GM12865 (cell line): ENCODE measurements around the gene CUX1.

Experiments used
- DNase-seq: peaks from one replicate; pipeline ENCODE4 v3.0.0; 2010; ENCODE audit warnings: low read depth
- H3K4me3 ChIP-seq: 2 replicates; pipeline ENCODE4 v1.5.1; 2011; ENCODE audit warnings: mild to moderate bottlenecking, low read depth, low read length, control low read depth
- CTCF ChIP-seq: IDR thresholded peaks from 2 replicates; pipeline ENCODE4 v1.5.1; 2011; ENCODE audit warnings: low read length, control low read depth, low read depth, inconsistent platforms; ENCODE audit not compliant: insufficient read depth; ENCODE audit errors: missing control alignments

Gene CUX1

DNA sequence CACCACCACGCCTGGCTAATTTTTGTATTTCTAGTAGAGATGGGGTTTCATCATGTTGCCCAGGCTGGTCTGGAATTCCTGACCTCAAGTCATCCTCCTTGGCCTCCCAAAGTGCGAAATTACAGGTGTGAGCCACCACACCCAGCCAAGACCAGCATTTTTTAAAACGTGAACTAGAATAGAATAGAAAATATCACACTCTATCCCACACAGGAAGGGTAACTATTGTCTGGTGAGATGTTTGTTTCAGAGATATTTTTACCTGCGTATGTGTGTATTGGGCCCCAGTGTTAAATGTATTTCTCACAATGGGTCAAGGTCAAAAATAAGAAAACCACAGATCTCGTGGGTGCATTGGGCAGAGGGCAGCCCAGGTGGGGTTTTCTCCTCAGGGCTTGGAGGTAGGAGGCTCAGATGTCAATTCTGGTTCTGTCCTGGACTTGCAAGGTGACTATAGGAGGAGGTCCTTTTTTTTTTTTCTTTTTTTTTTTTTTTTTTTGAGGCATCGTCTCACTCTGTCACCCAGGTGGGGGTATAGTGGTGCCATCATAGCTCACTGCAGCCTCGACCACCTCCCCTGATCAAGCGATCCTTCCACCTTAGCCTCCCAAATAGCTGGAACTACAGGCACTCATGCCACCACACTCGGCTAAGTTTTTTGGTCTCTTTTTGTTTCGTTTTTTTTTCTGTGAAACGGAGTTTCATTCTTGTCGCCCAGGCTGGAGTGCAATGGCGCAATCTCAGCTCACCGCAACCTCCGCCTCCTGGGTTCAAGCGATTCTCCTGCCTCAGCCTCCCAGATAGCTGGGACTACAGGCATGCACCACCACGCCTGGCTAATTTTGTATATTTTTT lies 488.2 kb downstream of the CUX1 start:
- H3K4me3 ChIP-seq: peak overlapping the region; percentile 62
- peak; percentile 95 for DNase-seq
- TF ChIP-seq CTCF: no peak

- H3K4me3 ChIP-seq: peak overlapping the region; percentile 62
- TF ChIP-seq CTCF: no peak
- peak; percentile 98 for DNase-seq
Measured at GRCh38 chr7:102306916-102307677, 489.7 kb downstream of the CUX1 start.

DNA sequence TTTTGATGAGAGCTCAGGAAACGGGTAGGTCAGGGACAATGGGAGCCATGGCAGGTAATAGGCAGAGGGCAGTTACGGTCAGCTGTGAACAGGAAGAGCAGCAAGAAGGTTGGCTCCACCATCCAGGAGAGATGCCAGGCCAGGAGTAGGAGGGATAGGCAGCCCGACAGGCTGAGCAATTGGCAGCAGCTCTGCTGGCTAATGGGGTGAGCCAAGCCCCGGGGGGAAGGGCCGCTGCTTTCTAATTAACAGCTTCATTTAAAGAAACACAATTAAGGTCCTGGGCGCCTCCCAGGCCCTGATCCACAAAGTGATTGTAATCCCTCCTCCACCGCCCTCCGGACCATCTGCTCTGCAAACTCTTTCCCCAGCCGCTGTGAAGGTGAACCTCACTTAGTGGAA lies 493.0 kb downstream of the CUX1 start:
- no peak for DNase-seq
- no peak for TF ChIP-seq CTCF
- H3K4me3 ChIP-seq: no peak overlapping the region

GRCh38 chr7:102312317-102312716 lies 494.9 kb downstream of the CUX1 start:
- no peak for DNase-seq
- H3K4me3 ChIP-seq: no peak overlapping the region
- no peak for TF ChIP-seq CTCF

DNA sequence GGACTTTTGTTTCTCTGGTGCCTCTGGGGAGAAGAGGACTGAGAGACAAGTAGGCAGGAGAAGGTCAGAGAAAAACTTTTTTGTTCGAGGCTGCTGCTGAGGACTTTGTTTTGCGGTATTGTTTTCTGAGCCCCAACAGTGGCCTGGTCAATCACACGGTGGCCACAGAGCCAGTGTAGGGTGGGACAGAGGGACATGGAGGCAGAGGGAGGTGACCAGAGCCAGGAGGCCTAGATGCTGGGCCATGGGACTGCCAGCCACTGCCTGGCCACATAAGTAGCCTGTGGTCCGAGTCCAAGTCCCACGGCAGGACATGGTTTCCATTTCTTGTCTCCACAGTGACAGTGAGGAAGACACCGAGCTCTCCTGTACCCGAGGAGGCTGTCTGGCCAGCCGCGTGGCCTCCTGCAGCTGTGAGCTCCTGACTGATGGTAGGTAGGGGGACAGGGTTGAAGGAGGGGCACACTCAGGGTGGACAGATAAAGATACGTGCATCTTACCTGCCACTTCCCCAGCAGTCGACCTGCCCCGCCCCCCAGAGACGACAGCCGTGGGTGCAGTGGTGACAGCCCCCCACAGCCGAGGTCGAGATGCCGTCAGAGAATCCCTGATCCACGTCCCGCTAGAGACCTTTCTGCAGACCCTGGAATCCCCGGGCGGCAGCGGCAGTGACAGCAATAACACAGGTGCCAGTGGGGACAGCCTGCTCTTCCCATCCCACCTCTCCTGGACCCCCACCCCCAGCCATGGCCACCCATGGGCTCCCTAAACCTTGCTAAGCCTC lies 496.8 kb downstream of the CUX1 start:
- no peak for DNase-seq
- TF ChIP-seq CTCF: no peak
- no peak overlapping the region for H3K4me3 ChIP-seq

GRCh38 chr7:102317231-102318059 lies 500.0 kb downstream of the CUX1 start:
- H3K4me3 ChIP-seq: no peak overlapping the region
- DNase-seq: peak; percentile 39
- peak; percentile 3 for TF ChIP-seq CTCF
